K562 (cell line): Measurements from ENCODE around the gene PRICKLE4. TPM values are rescaled to one million over a fixed set of nuclear protein-coding genes. Genes with fewer than 3 reads are reported as not detected.
A peak's percentile ranks its signal among the peaks of the same experiment; 100 is the strongest.

Source experiments
- ATAC-seq: fragments of 200-7000 bp; cut with Tn5 transposase; 3 replicates; pipeline ENCODE4 v1.9.1; 2020; ENCODE audit warnings: moderate library complexity
- BruUV-seq: library from RNA; stranded (reverse); fragments of 400-500 nt; replicated peaks from 2 replicates; lab custom pipeline; 2021; lab: Mats Ljungman, UMichigan
- CTCF ChIA-PET: fragments of 300-600 bp; formaldehyde crosslinking; extraction: SDS; loops from one replicate; lab custom pipeline; 2021; ENCODE audit warnings: low intra/inter-chr PET ratio; lab: Yijun Ruan, JAX
- POLR2A ChIA-PET: fragments of 300-600, 350-650 bp; sonication (Branson Sonifier 250); formaldehyde crosslinking; extraction: SDS; loops from one replicate; lab custom pipeline; 2021; ENCODE audit warnings: antibody characterized with exemption, inconsistent platforms; lab: Yijun Ruan, JAX
- DNase-seq, 4 experiments: peaks; one replicate each; pipeline versions ENCODE4 v3.0.0 to v3.0.0-alpha.2; 2011 to 2018; ENCODE audit warnings: low spot score in 3 of 4, mixed read lengths in 3 of 4; ENCODE audit errors: extremely low read depth in 1 of 4
- FAIRE-seq: peaks from 2 replicates; lab custom pipeline; 2011; peaks lifted over from hg19 to GRCh38; lab: Jason Lieb, UNC
- H2AFZ ChIP-seq: 2 replicates; pipeline ENCODE4 v1.6.0; 2011; ENCODE audit warnings: low read depth, low read length, control low read depth, inconsistent platforms
- H3K27ac ChIP-seq: fragments of 200-600 bp; 3 replicates; pipeline ENCODE4 v1.8.0; 2011; ENCODE audit warnings: low read depth, mild to moderate bottlenecking, control low read depth, inconsistent platforms, low read length, moderate library complexity, mixed read lengths; ENCODE audit errors: extremely low read depth
- H3K27me3 ChIP-seq, 2 experiments: fragments of 300-600 bp in 1 of 2; 2 replicates in 1 of 2; 3 replicates in 1 of 2; pipeline versions ENCODE4 v1.6.0 to v1.8.0; 2011; ENCODE audit warnings: inconsistent platforms in 2 of 2, low read length in 2 of 2, mild to moderate bottlenecking in 1 of 2, mixed read lengths in 1 of 2, moderate library complexity in 1 of 2; ENCODE audit not compliant: control insufficient read depth in 2 of 2, insufficient read depth in 2 of 2
- H3K36me3 ChIP-seq: fragments of 300-600 bp; 3 replicates; pipeline ENCODE4 v1.8.0; 2011; ENCODE audit warnings: mild to moderate bottlenecking, low read length, inconsistent platforms; ENCODE audit not compliant: control insufficient read depth, insufficient read depth
- H3K4me1 ChIP-seq, 2 experiments: fragments of 200-600 bp in 1 of 2; replicated peaks in 1 of 2; 2 replicates in 1 of 2; 3 replicates in 1 of 2; pipeline versions ENCODE4 v1.5.1 to v1.8.0; 2011; ENCODE audit warnings: inconsistent platforms in 2 of 2, low read length in 2 of 2, mild to moderate bottlenecking in 1 of 2, mixed read lengths in 1 of 2, moderate library complexity in 1 of 2; ENCODE audit not compliant: control insufficient read depth in 2 of 2, insufficient read depth in 2 of 2
- H3K4me2 ChIP-seq: 2 replicates; pipeline ENCODE4 v1.6.1; 2011; ENCODE audit warnings: low read length, control low read depth, inconsistent platforms, mixed read lengths; ENCODE audit not compliant: insufficient read depth
- H3K4me3 ChIP-seq: fragments of 200-600 bp; sonication (generic), shearing (Covaris generic); 2 replicates; pipeline ENCODE4 v1.5.1; 2016; ENCODE audit warnings: control low read depth, inconsistent platforms
- H3K79me2 ChIP-seq: fragments of 200-600 bp; 3 replicates; pipeline ENCODE4 v1.8.0; 2011; ENCODE audit warnings: low read length, inconsistent platforms; ENCODE audit not compliant: control insufficient read depth, insufficient read depth
- H3K9ac ChIP-seq, 2 experiments: 2 replicates each; pipeline versions ENCODE4 v1.6.0 to v1.6.1; 2011; ENCODE audit warnings: low read depth in 2 of 2, low read length in 2 of 2, control low read depth in 1 of 2, inconsistent platforms in 1 of 2, mild to moderate bottlenecking in 1 of 2, mixed read lengths in 1 of 2; ENCODE audit not compliant: insufficient read depth in 1 of 2
- H3K9me1 ChIP-seq: one replicate; pipeline ENCODE4 v1.6.0; 2011; ENCODE audit warnings: inconsistent platforms, mild to moderate bottlenecking, low read length, moderate library complexity; ENCODE audit not compliant: control insufficient read depth, insufficient read depth
- H3K9me3 ChIP-seq: replicated peaks from 2 replicates; pipeline ENCODE4 v1.5.1; 2011; ENCODE audit warnings: low read depth, low read length, inconsistent platforms; ENCODE audit not compliant: control insufficient read depth, insufficient read depth
- H4K20me1 ChIP-seq: replicated peaks from 2 replicates; pipeline ENCODE4 v1.6.1; 2011; ENCODE audit warnings: low read length, inconsistent platforms, mixed read lengths; ENCODE audit not compliant: control insufficient read depth, insufficient read depth
- ATF7 ChIP-seq: fragments of 450-650 bp; IDR thresholded peaks from 2 replicates; pipeline ENCODE4 v1.7.1; 2014; ENCODE audit warnings: mild to moderate bottlenecking, moderate library complexity
- CBX8 ChIP-seq: fragments of 200-600 bp; sonication (generic); IDR thresholded peaks from 2 replicates; pipeline ENCODE4 v1.6.1; 2012; ENCODE audit warnings: borderline replicate concordance, mixed run types, low read depth, mild to moderate bottlenecking, moderate library complexity, mixed read lengths, low read length, control low read depth, inconsistent platforms; ENCODE audit not compliant: poor library complexity, severe bottlenecking; ENCODE audit errors: extremely low read depth
- CTCF ChIP-seq, 3 experiments: IDR thresholded peaks in 2 of 3; conservative IDR thresholded peaks in 1 of 3; 2 replicates each; pipeline ENCODE4 v1.5.1; 2011 to 2012; ENCODE audit warnings: low read length in 3 of 3, mild to moderate bottlenecking in 3 of 3, control low read depth in 2 of 3, improper control_type of control experiment in 1 of 3, inconsistent platforms in 1 of 3, low read depth in 1 of 3, mixed read lengths in 1 of 3, moderate library complexity in 1 of 3; ENCODE audit not compliant: insufficient read depth in 2 of 3
- HNRNPLL ChIP-seq: fragments of 200-400 bp; formaldehyde crosslinking; IDR thresholded peaks from 2 replicates; pipeline ENCODE4 v1.6.1; 2017; ENCODE audit warnings: low read length, low read depth, mild to moderate bottlenecking; ENCODE audit not compliant: poor library complexity, severe bottlenecking
- KLF13 ChIP-seq: fragments of 450-650 bp; IDR thresholded peaks from 2 replicates; pipeline ENCODE4 v1.6.1; 2016; ENCODE audit warnings: missing genetic modification characterization, low read depth, mild to moderate bottlenecking, missing compliant biosample characterization, moderate library complexity, borderline replicate concordance
- MBD2 ChIP-seq: sonication (generic); IDR thresholded peaks from 2 replicates; pipeline ENCODE4 v1.6.1; 2016; ENCODE audit warnings: low read depth, borderline replicate concordance
- MTA3 ChIP-seq: fragments of 450-650 bp; formaldehyde crosslinking; IDR thresholded peaks from 2 replicates; pipeline ENCODE4 v1.6.1; 2017; ENCODE audit warnings: mild to moderate bottlenecking, borderline replicate concordance
- MYC ChIP-seq, 2 experiments: fragments of 250-450 bp in 1 of 2; sonication (Bioruptor Pico) in 1 of 2; IDR thresholded peaks; 2 replicates each; pipeline versions ENCODE4 v1.5.1 to v1.6.1; 2012 to 2021; ENCODE audit warnings: low read depth in 2 of 2, borderline replicate concordance in 1 of 2, improper control_type of control experiment in 1 of 2, low read length in 1 of 2, mild to moderate bottlenecking in 1 of 2, moderate library complexity in 1 of 2
- PHF8 ChIP-seq: fragments of 200-600 bp; sonication (generic); IDR thresholded peaks from 2 replicates; pipeline ENCODE4 v1.6.1; 2012; ENCODE audit warnings: mixed run types, mild to moderate bottlenecking, inconsistent platforms, low read length, moderate library complexity, borderline replicate concordance
- PYGO2 ChIP-seq: fragments of 450-650 bp; IDR thresholded peaks from 2 replicates; pipeline ENCODE4 v1.6.1; 2016; ENCODE audit warnings: mild to moderate bottlenecking, missing genetic modification characterization, moderate library complexity, missing compliant biosample characterization
- RNF2 ChIP-seq: sonication (generic); IDR thresholded peaks from 2 replicates; pipeline ENCODE4 v1.6.1; 2016
- SAFB ChIP-seq: fragments of 200-400 bp; formaldehyde crosslinking; IDR thresholded peaks from 2 replicates; pipeline ENCODE4 v1.6.1; 2017; ENCODE audit warnings: low read depth, low read length, borderline replicate concordance
- SIN3B ChIP-seq: fragments of 450-650 bp; IDR thresholded peaks from 2 replicates; pipeline ENCODE4 v1.6.1; 2017; ENCODE audit warnings: low read depth, mild to moderate bottlenecking, moderate library complexity
- SMAD4 ChIP-seq: fragments of 250-450 bp; sonication (Bioruptor Pico); conservative IDR thresholded peaks from 2 replicates; pipeline ENCODE4 v1.8.0; 2021; ENCODE audit warnings: inconsistent platforms, mild to moderate bottlenecking, moderate library complexity
- SRSF9 ChIP-seq: fragments of 200-400 bp; formaldehyde crosslinking; IDR thresholded peaks from 2 replicates; pipeline ENCODE4 v1.6.1; 2017; ENCODE audit warnings: low read depth, low read length, borderline replicate concordance
- TAF15 ChIP-seq: fragments of 200-400 bp; formaldehyde crosslinking; IDR thresholded peaks from 2 replicates; pipeline ENCODE4 v1.6.1; 2017; ENCODE audit warnings: mild to moderate bottlenecking, low read depth, low read length, moderate library complexity
- ZKSCAN1 ChIP-seq: fragments of 150-350 bp; IDR thresholded peaks from 2 replicates; pipeline ENCODE4 v1.6.1; 2016; ENCODE audit warnings: low read depth, low read length
- ZNF143 ChIP-seq: sonication (generic); formaldehyde crosslinking; IDR thresholded peaks from 2 replicates; pipeline ENCODE4 v1.9.0; 2022; ENCODE audit warnings: mild to moderate bottlenecking, missing genetic modification reagents
- ZNF165 ChIP-seq: fragments of 250-450 bp; sonication (Bioruptor Pico); IDR thresholded peaks from 2 replicates; pipeline ENCODE4 v1.4.0; 2020; ENCODE audit warnings: borderline replicate concordance
- WGBS: fragments of 100-300 bp; shearing (Covaris generic); methylation state at CpG from one replicate; pipeline ENCODE4 v1.1.6; 2016; ENCODE audit warnings: low coverage, mixed read lengths; ENCODE audit not compliant: insufficient coverage; ENCODE audit errors: missing lambda C conversion rate; 5-methylcytosine and 5-hydroxymethylcytosine counted together
- in situ Hi-C: fragments of 300-500 bp; cut with MboI; formaldehyde crosslinking; loops from 4 replicates; pipeline ENCODE4 v1.15.0; 2018; ENCODE audit warnings: inconsistent platforms, mixed read lengths
- intact Hi-C: fragments of 100-400 bp; cut with micrococcal nuclease; formaldehyde crosslinking; loops from 2 replicates; pipeline ENCODE4 v1.14.2; 2022
- polyA plus RNA-seq, 8 experiments: library from polyadenylated mRNA; depleted of rRNA in 4 of 8; stranded (reverse) in 5 of 8; unstranded in 3 of 8; fragments of >200 nt; fragmentation: Nextera tagmentation in 2 of 8; fragmentation: Illumina TruSeq in 1 of 8; extraction: Ambion mirVana in 2 of 8; extraction: Trizol in 1 of 8; gene quantifications; 2 replicates each; pipeline versions ENCODE4 v1.2.1 to v1.2.3, GENCODE V29; 2011 to 2014; ENCODE audit warnings: inconsistent platforms in 1 of 8, missing spikeins in 1 of 8
- total RNA-seq, 7 experiments: library from RNA; depleted of rRNA in 6 of 7; stranded (reverse); fragments of >200 nt in 6 of 7; fragmentation: Illumina TruSeq in 2 of 7; extraction: Trizol in 2 of 7; gene quantifications; 2 replicates each; pipeline versions ENCODE4 v1.2.1 to v1.2.3, GENCODE V29; 2011 to 2021; ENCODE audit warnings: low replicate concordance in 1 of 7

Gene PRICKLE4
- total and polyA plus RNA-seq, 9 of the 15 experiments (the other 6 are each of a cell fraction or from before 2014, with no cell fraction given): 0.20 to 0.32 (median 0.27) TPM; not detected in 6

DNA sequence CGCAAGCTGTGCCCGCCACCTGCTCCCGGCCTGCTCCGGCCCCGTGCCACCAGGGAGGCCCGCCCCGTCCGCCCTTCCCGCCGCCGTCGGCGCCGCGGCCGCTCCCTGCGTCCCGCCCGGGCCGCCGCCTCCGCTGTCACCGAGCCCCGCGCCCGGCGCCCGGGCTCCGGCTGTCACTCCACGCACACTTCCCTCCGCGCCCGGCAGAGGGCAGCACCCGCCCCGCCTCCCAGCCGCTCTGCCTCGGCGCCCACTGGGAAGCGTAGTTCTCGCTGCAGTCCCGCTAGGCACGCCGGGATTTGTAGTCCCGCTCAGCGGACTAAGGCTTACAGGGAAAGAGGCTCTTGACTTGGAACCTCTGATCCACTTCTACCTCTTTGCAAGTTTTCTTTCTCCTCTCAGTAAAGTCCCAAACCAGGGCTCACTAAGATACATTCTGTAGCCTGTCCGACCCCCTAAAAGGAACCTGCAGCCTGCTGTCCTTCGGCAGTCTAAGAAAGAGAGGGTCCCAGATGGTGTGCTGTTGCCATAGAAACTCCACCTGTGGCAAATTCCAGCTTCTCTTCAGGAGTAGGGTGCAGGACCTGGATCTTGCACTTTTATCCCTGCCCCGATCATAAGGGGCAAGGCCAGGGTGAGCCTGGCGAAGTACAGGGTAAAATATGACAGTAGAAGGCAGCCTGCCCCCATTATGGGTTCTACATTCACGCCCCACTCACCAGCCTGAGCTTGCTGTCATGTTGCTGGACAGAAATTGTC lies 45.0 kb upstream of the PRICKLE4 start, which contains the start of gene TFEB:
TSS of gene TFEB (minus strand) at position 182 of the 759 bp plus-strand sequence. CDS start 44,395 bp downstream, outside the sequence.
- H3K9ac ChIP-seq: peak within 1 kb of the TSS; percentile 50 to 92; a peak in 3 of 4 replicates
- POLR2A ChIA-PET: interaction anchor here (0.6 kb wide), 1 partner anchor 1466 kb away, joined by 3 read pairs; no protein-coding TSS in a partner anchor
- WGBS: 4% methylated on average over 39 of the region's 50 CpGs
- no peaks in the 10 kb centered on the region for H3K9me1 ChIP-seq
- H3K27me3 ChIP-seq: peaks cover 10 to 33% of the 10 kb centered on the region in 2 experiments; a peak in 3 of 5 replicates
- DNase-seq (peak; percentile 95 to 98 (median 97)), FAIRE-seq (peak; percentile 97), ATAC-seq (peak; percentile 89)
- peak within 1 kb of the TSS; percentile 63 for H3K4me3 ChIP-seq
- H3K4me2 ChIP-seq: peak within 1 kb of the TSS; percentile 85
- H3K9me3 ChIP-seq: no peaks in the 10 kb centered on the region
- no TSS peak for BruUV-seq
- CTCF ChIA-PET: interaction anchor here (0.8 to 2.6 kb wide), 4 partner anchors 40 to 308 kb away, joined by 3 to 19 read pairs (median 8); partner anchors contain the start of gene FRS3
- intact Hi-C loops (loop anchor here (1.0 to 2.0 kb wide), 2 partner anchors 31 to 41 kb away; no protein-coding TSS in a partner anchor), in situ Hi-C loops (loop anchor here (5.0 kb wide), 1 partner anchor 37 kb away; no protein-coding TSS in a partner anchor)
- H3K36me3 ChIP-seq: no peaks in the 10 kb centered on the region
- H4K20me1 ChIP-seq: peaks cover 3% of the 10 kb centered on the region
- peaks cover 5 to 29% of the 10 kb centered on the region in 2 experiments for H3K4me1 ChIP-seq
- peak within 1 kb of the TSS; percentile 90 for H2AFZ ChIP-seq
- H3K79me2 ChIP-seq: no peaks in the 10 kb centered on the region
- no peak within 1 kb of the TSS for H3K27ac ChIP-seq
- TF ChIP-seq HNRNPLL (peak; percentile 87), ZNF165 (CRISPR knock-in tag) (no peak), MYC (IDR thresholded peaks at IDR 0.05; ENCODE audit: low read depth, low read length) (peak; percentile 46), MYC (CRISPR knock-in tag; IDR thresholded peaks at IDR 0.05; ENCODE audit: borderline replicate concordance, low read depth) (no peak), SAFB (peak; percentile 85; the same call in 1 of the 2 replicates), SMAD4 (peak; percentile 86), KLF13 (peak; percentile 77; the same call in 1 of the 2 replicates), ZKSCAN1 (0 out of 2 replicates have a peak, but pooled peaks have one; percentile 18), SRSF9 (no peak), MTA3 (0 out of 2 replicates have a peak, but pooled peaks have one; percentile 51), ATF7 (peak; percentile 71; the same call in 1 of the 2 replicates), PYGO2 (tag) (no peak), TAF15 (no peak), RNF2 (peak; percentile 67), SIN3B (peak; percentile 60; the same call in 1 of the 2 replicates), CTCF (IDR thresholded peaks at IDR 0.05 in 2 of 3, conservative IDR thresholded peaks at IDR 0.05 in 1 of 3; ENCODE audit: insufficient read depth in 2 of 3, low read depth in 1 of 3, low read length in 3 of 3) (peak; percentile 91 to 97 (median 94)), PHF8 (peak; percentile 28; the same call in 1 of the 2 replicates), MBD2 (peak; percentile 93), ZNF143 (CRISPR knock-in tag) (peak; percentile 95), CBX8 (no peak)
